ENCODE data around the gene CFAP46. TPM values are rescaled to one million over a fixed set of nuclear protein-coding genes. Genes with fewer than 3 reads are reported as not detected.

Gene CFAP46
- total and polyA plus RNA-seq, 2 of the 8 experiments (the other 6 are each of a cell fraction or from before 2014, with no cell fraction given) = 2.6 to 4.8 TPM

GRCh38 chr10:132786884-132787494, 155.4 kb downstream of the CFAP46 start (continued):
- TF ChIP-seq RNF2 (IDR thresholded peaks at IDR 0.05; ENCODE audit: borderline replicate concordance, low read depth, low read length, missing control alignments, poor library complexity, severe bottlenecking) (peak; percentile 83), BRCA1 (IDR thresholded peaks at IDR 0.05; ENCODE audit: low read depth, low read length) (no peak), POLR2AphosphoS5 (IDR thresholded peaks at IDR 0.05; ENCODE audit: low read depth, low read length) (no peak), EGR1 (IDR thresholded peaks at IDR 0.05; ENCODE audit: borderline replicate concordance, low read depth, low read length) (no peak), CEBPB (IDR thresholded peaks at IDR 0.05; ENCODE audit: low read depth, low read length) (no peak), ASH2L (IDR thresholded peaks at IDR 0.05; ENCODE audit: low read length) (no peak), JUN (IDR thresholded peaks at IDR 0.05; ENCODE audit: low read depth, low read length) (no peak), SIN3A (conservative IDR thresholded peaks at IDR 0.05 in 1 of 2, IDR thresholded peaks at IDR 0.05 in 1 of 2; ENCODE audit: low read depth in 1 of 2, low read length in 2 of 2) (no peak), KDM5A (IDR thresholded peaks at IDR 0.05; ENCODE audit: low read length) (no peak), HDAC6 (IDR thresholded peaks at IDR 0.05; ENCODE audit: low read depth, low read length) (no peak), SRF (IDR thresholded peaks at IDR 0.05; ENCODE audit: low read depth, low read length) (no peak), CBX5 (IDR thresholded peaks at IDR 0.05; ENCODE audit: low read depth, low read length) (no peak), TCF12 (IDR thresholded peaks at IDR 0.05; ENCODE audit: low read depth, low read length) (no peak)
